Peyer's patch (tissue), 4 donors: ENCODE results near the gene TNFRSF4. TPM values are rescaled to one million over a fixed set of nuclear protein-coding genes. Genes with fewer than 3 reads are reported as not detected.
A peak's percentile ranks its signal among the peaks of the same experiment; 100 is the strongest.

Source experiments
- DNase-seq, 3 donors: peaks; one replicate each; pipeline ENCODE4 v3.0.0-alpha.2; 2017 to 2019
- H3K27ac ChIP-seq, 4 donors: fragments of 200-600 bp; sonication (generic); one replicate each; pipeline ENCODE4 v1.5.1; 2016 to 2019
- H3K27me3 ChIP-seq, 2 donors: fragments of 200-600 bp; sonication (generic); one replicate each; pipeline ENCODE4 v1.5.1; 2019
- H3K36me3 ChIP-seq, 3 donors: fragments of 200-600 bp; sonication (generic); one replicate each; pipeline ENCODE4 v1.5.1; 2016 to 2019
- H3K4me1 ChIP-seq, 4 donors: fragments of 200-600 bp; sonication (generic); one replicate each; pipeline ENCODE4 v1.5.1; 2016 to 2019
- H3K4me3 ChIP-seq, 4 donors: fragments of 200-600 bp; sonication (generic); 1 replicate in 3 of 4; 2 replicates in 1 of 4; pipeline ENCODE4 v1.5.1; 2016 to 2019; ENCODE audit warnings: mild to moderate bottlenecking in 1 of 4
- H3K9me3 ChIP-seq, 4 donors: fragments of 200-600 bp; sonication (generic); one replicate each; pipeline ENCODE4 v1.5.1; 2016 to 2019; ENCODE audit warnings: mild to moderate bottlenecking in 1 of 4
- CTCF ChIP-seq, 6 experiments: fragments of 450-650 bp in 4 of 6; fragments of 200-600 bp in 2 of 6; sonication (generic) in 1 of 6; IDR thresholded peaks; one replicate each; pipeline ENCODE4 v1.5.1; 2017 to 2019; ENCODE audit warnings: antibody characterized with exemption in 6 of 6, mild to moderate bottlenecking in 3 of 6, moderate library complexity in 1 of 6
- POLR2A ChIP-seq, 2 donors: fragments of 450-650 bp; IDR thresholded peaks; one replicate each; pipeline ENCODE4 v1.5.1; 2017; ENCODE audit warnings: antibody characterized with exemption in 2 of 2, mild to moderate bottlenecking in 2 of 2, moderate library complexity in 2 of 2
- total RNA-seq, 4 donors: library from RNA; depleted of rRNA; stranded (reverse); fragments of >200 nt; gene quantifications; one replicate each; pipeline ENCODE4 v1.1.0, GENCODE V29; 2016

TNFRSF4 gene
- total RNA-seq, 4 donors from 2014 or later = 1.6 to 9.1 (median 2.8) TPM; not detected in 1

DNA sequence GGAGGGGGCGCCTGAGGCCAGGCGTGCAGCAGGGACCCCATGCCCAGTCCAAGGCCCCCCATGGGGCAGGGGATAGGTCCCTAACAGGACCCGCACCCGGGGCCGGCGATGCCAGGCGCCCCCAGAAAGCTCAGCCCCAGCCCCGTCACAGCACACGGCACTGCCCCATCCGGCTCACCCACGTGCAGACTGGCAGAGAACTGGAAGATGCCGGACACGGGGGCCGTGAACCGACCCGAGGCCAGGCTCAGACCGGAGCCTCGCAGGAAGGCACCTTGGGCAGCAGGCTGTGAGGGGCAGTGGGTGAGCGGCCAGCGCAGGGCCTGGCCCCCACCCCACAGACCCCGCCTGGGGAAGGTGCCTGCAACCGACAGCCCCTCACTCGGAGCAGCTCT, 29.3 kb upstream of the TNFRSF4 start:
- Histone ChIP-seq H3K9me3 (no peaks in the 10 kb centered on the region), H3K27me3 (peaks cover 0 to 35% of the 10 kb centered on the region in 2 donors), H3K27ac (no peak overlapping the region), H3K4me3 (peak overlapping the region in 3 of 4 donors; percentile 32 to 56 (median 52)), H3K36me3 (no peaks in the 10 kb centered on the region), H3K4me1 (peaks cover 0 to 16% (median 3%) of the 10 kb centered on the region in 4 donors)
- DNase-seq = no peak
- TF ChIP-seq CTCF (IDR thresholded peaks at IDR 0.05) = no peak
- no peak for TF ChIP-seq POLR2A (IDR thresholded peaks at IDR 0.05)

DNA sequence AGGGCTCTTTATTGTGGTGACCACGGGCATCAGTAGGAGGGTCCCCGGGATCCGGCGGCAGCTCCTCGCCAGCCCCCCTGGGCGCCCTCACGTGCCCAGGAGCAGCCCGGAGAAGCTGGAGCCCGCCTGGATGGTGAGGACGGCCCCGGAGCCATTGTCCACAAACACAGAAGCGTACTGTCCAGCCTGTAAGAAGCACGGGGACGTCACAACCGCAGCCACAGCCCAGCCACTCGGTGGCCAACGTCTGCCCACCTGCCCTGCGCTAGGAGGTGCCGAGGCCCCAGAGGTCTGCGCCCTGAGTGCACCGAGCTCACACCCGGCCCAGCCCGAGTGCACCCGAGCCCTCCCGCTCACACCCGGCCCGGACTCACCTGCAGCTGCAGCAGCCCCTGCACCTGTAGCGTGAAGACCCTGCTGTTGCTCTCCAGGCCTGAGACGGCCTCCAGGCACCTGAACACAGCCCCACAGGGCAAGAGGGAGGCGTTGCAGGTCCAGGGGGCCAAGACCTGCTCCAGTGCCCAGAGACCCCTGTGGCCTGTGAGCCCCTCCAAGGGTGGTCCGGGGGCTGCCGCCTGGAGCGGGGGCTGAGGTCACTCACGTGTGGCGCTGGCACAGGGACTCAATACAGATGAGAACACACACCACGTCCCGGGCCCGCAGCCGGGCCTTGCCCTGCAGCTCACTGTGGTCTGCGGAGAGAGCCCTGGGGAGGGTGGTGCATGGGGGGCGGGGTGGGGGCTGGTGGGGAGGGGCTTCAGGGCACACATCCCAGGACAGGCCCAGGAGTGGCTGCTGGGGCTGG, 28.7 kb upstream of the TNFRSF4 start:
- TF ChIP-seq CTCF (IDR thresholded peaks at IDR 0.05) (no peak), POLR2A (IDR thresholded peaks at IDR 0.05) (no peak)
- Histone ChIP-seq H3K4me3 (peak overlapping the region in 1 of 4 donors; percentile 52), H3K27me3 (peaks cover 0 to 35% of the 10 kb centered on the region in 2 donors), H3K9me3 (no peaks in the 10 kb centered on the region), H3K36me3 (no peaks in the 10 kb centered on the region), H3K27ac (no peak overlapping the region), H3K4me1 (peaks cover 3 to 22% (median 5%) of the 10 kb centered on the region in 4 donors)
- DNase-seq = no peak

DNA sequence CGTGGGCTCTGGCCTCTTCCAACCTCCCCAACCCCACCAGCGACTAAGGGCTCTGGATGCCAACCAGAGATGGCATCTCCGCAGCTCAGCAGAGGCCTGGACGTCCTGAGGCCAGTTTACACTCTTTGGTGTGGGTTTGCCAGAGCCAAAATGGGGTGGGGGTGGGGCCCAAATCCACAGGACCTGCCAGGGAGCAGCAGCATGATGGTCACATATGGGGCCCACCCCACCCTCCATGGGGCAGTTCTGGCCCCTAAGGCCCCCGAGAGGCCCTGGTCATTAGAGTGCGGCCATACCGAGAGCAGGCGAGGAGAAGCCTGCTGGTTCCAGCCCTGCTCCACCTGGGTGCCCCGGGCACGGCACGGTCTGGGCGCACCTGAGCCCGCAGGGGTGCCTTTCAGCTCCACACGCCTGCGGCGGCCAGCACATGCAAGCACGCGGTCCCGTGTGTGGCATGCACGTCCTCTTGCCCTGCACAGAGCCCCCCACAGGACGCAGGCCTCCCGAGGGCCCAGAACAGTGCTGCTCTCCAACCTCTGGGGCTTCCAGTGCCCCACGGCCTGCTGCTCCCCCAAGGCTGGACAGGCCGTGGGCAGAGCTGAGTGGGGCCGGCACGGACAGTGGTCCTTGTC, 27.8 kb upstream of the TNFRSF4 start:
- no peak for TF ChIP-seq POLR2A (IDR thresholded peaks at IDR 0.05)
- TF ChIP-seq CTCF (IDR thresholded peaks at IDR 0.05) = no peak
- H3K4me3 ChIP-seq = no peak overlapping the region
- no peaks in the 10 kb centered on the region for H3K36me3 ChIP-seq
- H3K27me3 ChIP-seq = peaks cover 0 to 28% of the 10 kb centered on the region in 2 donors
- H3K4me1 ChIP-seq = peaks cover 3 to 29% (median 5%) of the 10 kb centered on the region in 4 donors
- H3K9me3 ChIP-seq = no peaks in the 10 kb centered on the region
- H3K27ac ChIP-seq = no peak overlapping the region
- DNase-seq = no peak

- Histone ChIP-seq H3K27me3 (peaks cover 0 to 22% of the 10 kb centered on the region in 2 donors), H3K4me3 (no peak overlapping the region), H3K27ac (no peak overlapping the region), H3K9me3 (no peaks in the 10 kb centered on the region), H3K36me3 (no peaks in the 10 kb centered on the region), H3K4me1 (peaks cover 0 to 22% (median 4%) of the 10 kb centered on the region in 4 donors)
- TF ChIP-seq POLR2A (IDR thresholded peaks at IDR 0.05) = no peak
- no peak for TF ChIP-seq CTCF (IDR thresholded peaks at IDR 0.05)
- DNase-seq = no peak
Measured at GRCh38 chr1:1240822-1241587, 27.1 kb upstream of the TNFRSF4 start.

GRCh38 chr1:1240348-1240732, 26.4 kb upstream of the TNFRSF4 start:
- TF ChIP-seq POLR2A (IDR thresholded peaks at IDR 0.05) (no peak), CTCF (IDR thresholded peaks at IDR 0.05) (no peak)
- DNase-seq = no peak
- Histone ChIP-seq H3K4me3 (no peak overlapping the region), H3K27me3 (peaks cover 0 to 15% of the 10 kb centered on the region in 2 donors), H3K4me1 (peaks cover 0 to 22% (median 4%) of the 10 kb centered on the region in 4 donors), H3K27ac (no peak overlapping the region), H3K36me3 (no peaks in the 10 kb centered on the region), H3K9me3 (no peaks in the 10 kb centered on the region)
